DOHH2 (cell line): ENCODE measurements around the gene ARHGAP22.

Experiments
- H3F3A ChIP-seq: fragments of 200-600 bp; sonication (generic), shearing (Covaris generic); 2 replicates; pipeline ENCODE4 v1.6.0; 2016; ENCODE audit warnings: antibody characterized with exemption, mild to moderate bottlenecking; ENCODE audit not compliant: control insufficient read depth, insufficient read depth
- H3K27ac ChIP-seq: fragments of 200-600 bp; sonication (generic); 2 replicates; pipeline ENCODE4 v1.5.1; 2014; ENCODE audit warnings: low read depth, mild to moderate bottlenecking, low read length, moderate library complexity
- H3K27me3 ChIP-seq: fragments of 200-600 bp; sonication (generic); 2 replicates; pipeline ENCODE4 v1.6.1; 2014; ENCODE audit warnings: mild to moderate bottlenecking, low read length, mixed read lengths; ENCODE audit not compliant: control insufficient read depth
- H3K36me3 ChIP-seq: fragments of 200-600 bp; sonication (generic); 2 replicates; pipeline ENCODE4 v1.6.1; 2014; ENCODE audit warnings: mild to moderate bottlenecking, low read length, moderate library complexity, mixed read lengths; ENCODE audit not compliant: control insufficient read depth
- H3K4me1 ChIP-seq: fragments of 200-600 bp; sonication (generic); 2 replicates; pipeline ENCODE4 v1.6.1; 2014; ENCODE audit warnings: mild to moderate bottlenecking, low read length, mixed read lengths; ENCODE audit not compliant: control insufficient read depth
- H3K4me2 ChIP-seq: fragments of 200-600 bp; sonication (generic); 2 replicates; pipeline ENCODE4 v1.6.0; 2014; ENCODE audit warnings: mild to moderate bottlenecking, low read length, moderate library complexity
- H3K4me3 ChIP-seq: fragments of 200-600 bp; sonication (generic); 2 replicates; pipeline ENCODE4 v1.5.1; 2014; ENCODE audit warnings: mild to moderate bottlenecking, low read length, mixed read lengths
- H3K79me2 ChIP-seq: fragments of 200-600 bp; sonication (generic); 2 replicates; pipeline ENCODE4 v1.6.1; 2014; ENCODE audit warnings: mild to moderate bottlenecking, low read length, mixed read lengths; ENCODE audit not compliant: control insufficient read depth
- H3K9me2 ChIP-seq: fragments of 200-600 bp; sonication (generic); replicated peaks from 2 replicates; pipeline ENCODE4 v1.6.1; 2014; ENCODE audit warnings: mild to moderate bottlenecking, low read length, mixed read lengths; ENCODE audit not compliant: control insufficient read depth
- H3K9me3 ChIP-seq: fragments of 200-600 bp; sonication (generic); 2 replicates; pipeline ENCODE4 v1.6.1; 2014; ENCODE audit warnings: antibody characterized with exemption, low read length, mixed read lengths; ENCODE audit not compliant: control insufficient read depth, insufficient read depth
- H4K20me1 ChIP-seq: fragments of 200-600 bp; sonication (generic); 2 replicates; pipeline ENCODE4 v1.6.0; 2014; ENCODE audit warnings: low read depth, mild to moderate bottlenecking, antibody characterized with exemption, low read length, moderate library complexity; ENCODE audit not compliant: control insufficient read depth, insufficient read depth
- CTCF ChIP-seq: fragments of 200-600 bp; sonication (generic); IDR thresholded peaks from one replicate; pipeline ENCODE4 v1.5.1; 2014; ENCODE audit warnings: antibody characterized with exemption, mild to moderate bottlenecking, low read depth, low read length; ENCODE audit not compliant: poor library complexity, severe bottlenecking
- EZH2phosphoT487 ChIP-seq: fragments of 200-600 bp; sonication (generic); IDR thresholded peaks from 2 replicates; pipeline ENCODE4 v1.6.1; 2017; ENCODE audit warnings: borderline replicate concordance, mild to moderate bottlenecking, antibody characterized with exemption, low read length, moderate library complexity, mixed read lengths

The ARHGAP22 gene

GRCh38 chr10:48554656-48555055 lies 50.2 kb downstream of the ARHGAP22 start:
- H3K4me1 ChIP-seq = no peaks in the 10 kb centered on the region
- no peaks in the 10 kb centered on the region for H3F3A ChIP-seq
- no peaks in the 10 kb centered on the region for H4K20me1 ChIP-seq
- H3K9me3 ChIP-seq = no peaks in the 10 kb centered on the region
- no peaks in the 10 kb centered on the region for H3K9me2 ChIP-seq
- no peaks in the 10 kb centered on the region for H3K79me2 ChIP-seq
- H3K27me3 ChIP-seq = peaks cover 8% of the 10 kb centered on the region; the same call in 1 of the 2 replicates
- no peak overlapping the region for H3K27ac ChIP-seq
- TF ChIP-seq CTCF (no peak), EZH2phosphoT487 (no peak)
- no peak overlapping the region for H3K4me2 ChIP-seq
- H3K36me3 ChIP-seq = no peaks in the 10 kb centered on the region
- H3K4me3 ChIP-seq = no peak overlapping the region

- Histone ChIP-seq H3F3A (no peaks in the 10 kb centered on the region), H3K79me2 (no peaks in the 10 kb centered on the region), H3K9me3 (no peaks in the 10 kb centered on the region), H3K27me3 (peaks cover 6% of the 10 kb centered on the region; the same call in 1 of the 2 replicates), H3K9me2 (no peaks in the 10 kb centered on the region), H4K20me1 (no peaks in the 10 kb centered on the region), H3K4me1 (no peaks in the 10 kb centered on the region), H3K4me2 (no peak overlapping the region), H3K36me3 (no peaks in the 10 kb centered on the region), H3K4me3 (no peak overlapping the region), H3K27ac (no peak overlapping the region)
- no peak for TF ChIP-seq CTCF
- no peak for TF ChIP-seq EZH2phosphoT487
These were observed 50.6 kb downstream of the ARHGAP22 start for GRCh38 chr10:48554246-48554645.

- TF ChIP-seq CTCF (no peak), EZH2phosphoT487 (no peak)
- Histone ChIP-seq H3K4me1 (no peaks in the 10 kb centered on the region), H3K9me3 (no peaks in the 10 kb centered on the region), H3K27me3 (no peaks in the 10 kb centered on the region; the same call in 1 of the 2 replicates), H3K27ac (no peak overlapping the region), H4K20me1 (no peaks in the 10 kb centered on the region), H3K4me2 (no peak overlapping the region), H3K9me2 (no peaks in the 10 kb centered on the region), H3K36me3 (no peaks in the 10 kb centered on the region), H3F3A (no peaks in the 10 kb centered on the region), H3K79me2 (no peaks in the 10 kb centered on the region), H3K4me3 (no peak overlapping the region)
These were observed 51.8 kb downstream of the ARHGAP22 start for GRCh38 chr10:48552946-48553564.
